CD4-positive, alpha-beta T cell treated with Interleukin-17A for 1 hour (primary cell): Measurements from ENCODE around the gene LRRK1.

Source experiments
- DNase-seq: peaks from one replicate; pipeline ENCODE4 v3.0.0-alpha.2; 2020

The LRRK1 gene, protein sequence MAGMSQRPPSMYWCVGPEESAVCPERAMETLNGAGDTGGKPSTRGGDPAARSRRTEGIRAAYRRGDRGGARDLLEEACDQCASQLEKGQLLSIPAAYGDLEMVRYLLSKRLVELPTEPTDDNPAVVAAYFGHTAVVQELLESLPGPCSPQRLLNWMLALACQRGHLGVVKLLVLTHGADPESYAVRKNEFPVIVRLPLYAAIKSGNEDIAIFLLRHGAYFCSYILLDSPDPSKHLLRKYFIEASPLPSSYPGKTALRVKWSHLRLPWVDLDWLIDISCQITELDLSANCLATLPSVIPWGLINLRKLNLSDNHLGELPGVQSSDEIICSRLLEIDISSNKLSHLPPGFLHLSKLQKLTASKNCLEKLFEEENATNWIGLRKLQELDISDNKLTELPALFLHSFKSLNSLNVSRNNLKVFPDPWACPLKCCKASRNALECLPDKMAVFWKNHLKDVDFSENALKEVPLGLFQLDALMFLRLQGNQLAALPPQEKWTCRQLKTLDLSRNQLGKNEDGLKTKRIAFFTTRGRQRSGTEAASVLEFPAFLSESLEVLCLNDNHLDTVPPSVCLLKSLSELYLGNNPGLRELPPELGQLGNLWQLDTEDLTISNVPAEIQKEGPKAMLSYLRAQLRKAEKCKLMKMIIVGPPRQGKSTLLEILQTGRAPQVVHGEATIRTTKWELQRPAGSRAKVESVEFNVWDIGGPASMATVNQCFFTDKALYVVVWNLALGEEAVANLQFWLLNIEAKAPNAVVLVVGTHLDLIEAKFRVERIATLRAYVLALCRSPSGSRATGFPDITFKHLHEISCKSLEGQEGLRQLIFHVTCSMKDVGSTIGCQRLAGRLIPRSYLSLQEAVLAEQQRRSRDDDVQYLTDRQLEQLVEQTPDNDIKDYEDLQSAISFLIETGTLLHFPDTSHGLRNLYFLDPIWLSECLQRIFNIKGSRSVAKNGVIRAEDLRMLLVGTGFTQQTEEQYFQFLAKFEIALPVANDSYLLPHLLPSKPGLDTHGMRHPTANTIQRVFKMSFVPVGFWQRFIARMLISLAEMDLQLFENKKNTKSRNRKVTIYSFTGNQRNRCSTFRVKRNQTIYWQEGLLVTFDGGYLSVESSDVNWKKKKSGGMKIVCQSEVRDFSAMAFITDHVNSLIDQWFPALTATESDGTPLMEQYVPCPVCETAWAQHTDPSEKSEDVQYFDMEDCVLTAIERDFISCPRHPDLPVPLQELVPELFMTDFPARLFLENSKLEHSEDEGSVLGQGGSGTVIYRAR (N-terminal part only)

DNA sequence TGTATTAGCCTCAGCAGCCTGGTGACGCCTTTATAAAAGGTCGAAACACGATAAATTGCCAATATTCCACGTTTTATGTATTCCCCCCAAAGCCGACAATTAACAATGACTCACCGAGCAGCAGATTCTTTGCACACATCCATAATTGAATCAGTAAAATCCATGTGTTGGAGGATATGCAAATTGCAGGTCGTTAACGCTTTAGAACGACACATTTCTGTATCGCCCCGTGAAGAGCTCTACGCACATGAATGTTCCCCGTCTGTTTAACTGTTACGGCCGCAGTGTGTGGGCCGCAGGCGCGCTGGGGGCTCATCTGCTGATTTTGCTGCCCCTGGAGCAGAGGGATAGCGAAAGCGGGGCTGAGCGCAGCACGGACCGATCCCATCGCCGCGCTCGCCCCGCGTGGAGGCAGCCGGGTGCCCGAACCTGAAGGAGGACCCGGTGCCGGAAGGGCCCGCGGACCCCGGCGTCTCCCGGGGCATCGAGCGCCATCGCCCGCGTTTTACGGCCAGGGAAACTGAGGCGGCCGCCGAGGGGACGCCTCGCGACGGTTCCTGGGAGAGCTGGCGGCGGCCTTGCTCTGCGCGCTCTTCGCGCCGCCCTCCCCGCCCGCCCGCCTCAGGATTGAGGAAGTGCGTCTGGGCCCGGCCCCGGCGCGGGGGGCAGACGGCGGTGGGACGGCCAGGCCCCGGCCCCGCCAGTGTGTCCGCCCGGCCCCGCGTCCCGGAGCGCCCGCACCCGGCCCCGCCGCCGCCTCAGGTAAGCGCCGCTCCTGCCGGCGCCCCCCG, at the start of gene LRRK1:
Gene LRRK1, plus strand, starts transcription at position 668 of the 791 bp plus-strand sequence. CDS start 5,276 bp downstream, outside the sequence.
- no peak for DNase-seq

DNA sequence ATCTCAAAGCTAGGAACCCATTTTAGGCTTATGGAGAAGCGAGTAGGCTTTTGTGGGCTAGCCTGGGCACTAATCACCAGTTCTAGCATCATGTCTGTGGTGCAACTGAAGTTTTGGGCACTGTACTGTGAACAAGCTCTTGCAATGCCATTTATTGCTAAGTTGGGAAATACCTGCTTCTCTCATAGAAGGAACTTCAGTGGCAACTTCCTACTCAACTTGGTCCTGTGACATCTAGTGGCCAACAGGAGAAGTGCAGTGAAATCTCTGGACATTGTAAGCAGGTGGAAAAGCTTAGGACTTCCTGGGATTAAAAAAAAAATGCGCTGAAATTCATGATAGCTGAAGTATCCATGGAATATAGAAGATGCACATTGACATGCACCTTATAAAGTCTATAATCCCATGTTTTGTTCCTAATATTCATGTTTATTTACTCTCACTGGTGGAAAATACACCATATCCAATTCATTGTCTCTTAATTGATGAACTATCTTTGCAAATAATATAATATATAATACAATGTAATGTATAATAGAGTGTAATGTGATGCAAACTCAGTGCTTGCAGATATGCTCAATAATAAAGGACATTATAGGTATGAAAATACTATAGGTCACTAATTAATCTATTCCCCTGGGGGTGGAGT, 46.0 kb upstream of the LRRK1 start:
- DNase-seq, result peak; percentile 65

DNA sequence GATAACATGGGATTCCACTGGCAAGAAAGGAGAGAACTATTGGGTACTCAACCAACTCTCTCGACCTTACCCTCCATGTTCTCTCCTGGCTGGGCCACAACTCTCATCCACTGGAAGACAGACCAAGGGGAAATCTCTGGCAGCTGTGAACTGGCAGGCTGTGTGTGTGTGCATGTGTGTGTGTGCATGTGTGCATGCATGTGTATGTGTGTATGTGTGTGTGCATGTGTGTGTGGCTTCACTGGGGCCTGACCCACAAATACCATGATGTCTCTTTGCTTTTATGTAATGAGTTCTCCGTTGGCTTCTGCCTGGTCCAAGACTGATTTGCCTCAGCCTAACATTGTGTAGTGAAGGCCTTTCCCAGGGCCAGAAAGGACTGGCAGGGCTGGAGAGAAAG, 43.7 kb upstream of the LRRK1 start:
- DNase-seq, result no peak

DNA sequence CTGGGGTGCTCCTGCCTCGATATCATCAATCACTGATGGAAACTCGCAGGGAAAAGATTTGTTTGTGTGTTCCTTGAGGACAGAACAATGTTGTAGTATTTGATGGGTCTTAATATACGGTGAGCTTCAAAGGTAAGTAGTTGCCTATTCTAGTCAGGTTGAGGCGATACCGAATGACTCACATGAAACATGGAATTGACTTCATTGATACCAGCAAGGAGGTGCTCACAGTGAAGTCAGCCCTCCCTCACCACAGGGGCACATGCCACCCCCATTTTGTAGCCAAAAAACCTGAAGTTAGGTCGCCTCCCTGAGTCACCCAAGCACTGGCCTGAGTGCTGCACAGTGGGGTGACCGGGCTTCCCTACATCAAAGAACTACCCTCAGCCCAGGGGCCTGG, 43.2 kb upstream of the LRRK1 start:
- DNase-seq, result no peak

DNA sequence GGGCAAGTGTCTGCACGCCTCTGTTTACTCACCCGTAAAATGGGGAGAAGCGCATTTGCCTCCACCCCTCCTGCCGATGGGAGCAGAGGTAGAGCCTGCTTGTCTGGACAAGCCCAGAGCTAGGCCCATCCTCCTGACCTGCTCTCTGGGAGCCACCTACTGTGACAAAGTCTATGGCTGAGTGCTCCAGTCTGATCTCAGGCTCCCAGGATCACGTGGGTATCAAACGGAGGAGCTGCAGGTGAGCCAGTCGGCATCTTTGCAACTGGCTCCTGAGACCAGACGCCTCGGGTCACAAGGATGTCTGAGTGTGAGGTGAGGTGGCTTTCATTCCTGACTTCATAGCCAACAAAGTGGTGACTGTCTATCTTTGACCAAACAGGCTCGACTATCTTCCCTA, 41.6 kb upstream of the LRRK1 start:
- DNase-seq, result no peak

DNA sequence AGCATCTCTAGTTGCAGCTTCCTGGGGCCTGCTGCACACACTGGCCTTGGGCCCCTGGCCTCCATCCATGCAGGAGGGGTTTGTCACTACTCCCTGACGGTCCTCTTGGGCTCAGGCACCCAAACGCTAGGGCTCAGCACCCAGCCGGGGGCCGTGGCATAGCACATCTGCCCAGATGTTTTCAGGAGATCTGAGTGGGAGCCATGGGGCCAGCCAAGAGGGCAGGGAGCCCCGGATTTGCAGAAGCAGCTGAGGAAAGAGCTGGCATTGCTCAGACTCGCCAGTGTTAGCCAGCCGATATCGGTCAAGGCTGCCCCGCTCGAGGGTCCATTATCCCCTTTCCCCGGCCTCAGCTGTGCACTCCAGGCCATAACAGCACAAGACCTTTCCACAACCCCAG, 41.0 kb upstream of the LRRK1 start:
- DNase-seq, result no peak

DNA sequence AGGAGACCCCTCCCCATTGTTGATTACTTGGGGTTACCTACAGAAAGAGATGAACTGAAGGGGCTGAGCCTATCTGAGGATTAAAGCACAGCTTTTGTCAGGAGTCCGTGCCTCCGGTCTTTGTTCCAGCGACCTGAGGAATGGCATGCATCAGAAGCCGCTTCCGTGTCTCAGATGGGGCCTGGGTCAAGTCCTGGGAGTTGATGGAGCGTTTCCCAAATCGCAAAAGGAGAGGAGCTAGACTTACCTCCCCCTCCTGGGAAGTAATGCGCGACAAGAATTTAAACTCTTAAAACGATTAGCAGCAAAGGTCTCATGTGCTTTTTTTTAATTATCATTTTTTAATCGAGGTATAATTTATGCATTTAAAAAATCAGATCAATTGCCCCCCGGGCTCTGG, 40.5 kb upstream of the LRRK1 start:
- no peak for DNase-seq

DNA sequence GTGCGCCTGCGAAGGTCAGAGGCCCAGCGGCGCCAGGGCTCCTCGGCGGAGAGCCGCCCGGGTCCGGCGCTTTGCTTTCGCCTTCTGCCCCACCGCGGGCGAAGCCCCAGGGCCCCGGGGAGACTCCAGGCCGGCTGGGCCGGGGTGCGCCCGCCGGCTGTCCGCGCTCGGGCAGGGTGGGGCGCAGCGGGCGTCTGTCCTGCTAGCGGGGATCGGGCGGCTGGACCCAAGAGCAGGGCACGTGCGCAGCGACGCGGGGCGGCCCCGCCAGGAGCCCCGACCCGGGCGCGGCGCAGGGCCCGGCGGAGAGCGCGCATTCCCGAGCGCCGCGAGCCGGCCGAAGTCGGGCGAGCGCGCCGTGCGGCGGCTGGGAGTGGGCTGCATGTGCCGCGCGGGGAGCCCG, 40.1 kb upstream of the LRRK1 start:
- no peak for DNase-seq

DNA sequence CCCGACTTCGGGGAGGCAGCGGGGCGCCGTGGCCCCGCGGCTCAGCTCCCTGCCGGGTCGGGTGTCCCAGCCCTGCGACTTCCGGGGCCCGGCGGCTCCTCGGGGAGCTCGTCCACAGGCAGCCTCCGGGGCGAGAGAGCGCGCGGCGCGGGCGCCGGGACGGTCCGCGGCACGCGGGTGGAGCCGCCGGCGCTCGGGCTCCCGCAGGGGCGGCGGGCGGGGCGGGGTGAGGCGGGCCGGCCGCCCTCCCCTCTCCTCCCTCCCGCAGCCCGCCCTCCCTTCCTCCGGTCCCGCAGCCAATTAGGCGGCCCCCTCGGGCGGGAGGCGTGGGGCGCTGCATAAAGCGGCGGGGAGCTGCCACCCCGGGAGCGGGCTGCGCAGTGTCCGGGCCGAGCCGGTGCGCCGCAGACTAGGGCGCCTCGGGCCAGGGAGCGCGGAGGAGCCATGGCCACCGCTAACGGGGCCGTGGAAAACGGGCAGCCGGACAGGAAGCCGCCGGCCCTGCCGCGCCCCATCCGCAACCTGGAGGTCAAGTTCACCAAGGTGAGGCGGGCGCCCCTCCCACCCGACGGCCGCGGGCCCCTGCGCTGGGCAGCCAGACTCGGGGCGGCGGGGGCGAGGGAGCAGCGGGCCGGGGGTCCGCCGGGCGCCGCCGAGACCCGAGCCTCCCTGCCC, 39.6 kb upstream of the LRRK1 start, which contains the start of gene ALDH1A3:
Gene ALDH1A3, plus strand, starts transcription at position 368 of the 675 bp plus-strand sequence. Its CDS starts 77 bp downstream, at position 445.
- no peak for DNase-seq

DNA sequence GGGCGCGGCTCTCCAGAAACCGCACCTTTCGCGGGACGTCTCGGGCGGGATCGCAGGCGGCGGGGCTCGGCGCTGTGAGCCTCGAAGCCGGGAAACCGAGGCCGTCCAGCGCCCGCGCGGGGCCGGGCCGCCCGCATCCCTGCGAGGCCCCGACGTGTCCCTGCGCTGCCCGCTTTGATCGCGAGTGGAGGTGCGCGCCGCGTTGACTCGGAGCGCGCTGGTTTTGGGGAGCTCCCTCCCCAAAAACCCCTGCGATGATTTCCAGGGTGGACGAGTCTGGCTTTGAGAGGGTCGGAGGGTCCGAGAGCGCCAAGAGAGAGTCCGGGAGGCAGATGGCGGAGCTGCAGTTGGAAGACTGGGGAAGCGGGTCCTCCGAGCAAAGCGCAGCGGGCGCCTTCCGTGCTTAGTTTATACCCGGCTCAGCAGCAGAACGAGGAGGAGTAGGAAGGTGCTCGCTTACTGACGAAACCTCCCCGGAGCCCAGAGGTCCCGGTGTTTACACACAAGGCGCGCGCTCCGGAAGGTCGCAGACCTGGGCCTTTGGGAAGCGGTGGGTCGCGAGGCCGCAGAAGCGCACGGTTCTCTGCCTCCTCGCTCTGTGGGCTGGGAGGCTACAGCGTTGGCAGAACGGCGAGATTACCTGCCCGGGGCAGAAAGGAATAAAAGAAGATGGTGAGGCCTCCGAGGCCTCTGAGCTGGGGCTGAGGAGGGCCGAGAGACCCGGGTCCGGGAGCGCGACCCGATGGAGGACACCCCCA, 38.8 kb upstream of the LRRK1 start:
- DNase-seq, result no peak

DNA sequence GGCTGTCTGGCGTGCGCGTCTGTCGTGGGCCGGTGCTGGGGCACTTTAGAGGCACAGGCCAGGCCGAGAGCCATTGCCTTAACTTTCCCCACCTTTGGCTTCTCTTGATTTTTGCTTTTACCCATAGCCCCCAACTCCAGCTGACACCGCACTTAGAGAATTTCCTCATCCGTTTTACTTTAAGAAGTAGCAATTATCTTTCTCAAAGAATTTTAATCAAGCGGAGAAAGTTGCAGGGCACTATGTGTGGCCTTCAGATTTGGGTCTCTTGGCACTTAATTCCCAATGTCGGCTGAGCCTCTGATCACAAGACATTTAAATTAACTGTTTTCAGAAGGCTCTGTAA, 38.3 kb upstream of the LRRK1 start:
- DNase-seq, result no peak

DNA sequence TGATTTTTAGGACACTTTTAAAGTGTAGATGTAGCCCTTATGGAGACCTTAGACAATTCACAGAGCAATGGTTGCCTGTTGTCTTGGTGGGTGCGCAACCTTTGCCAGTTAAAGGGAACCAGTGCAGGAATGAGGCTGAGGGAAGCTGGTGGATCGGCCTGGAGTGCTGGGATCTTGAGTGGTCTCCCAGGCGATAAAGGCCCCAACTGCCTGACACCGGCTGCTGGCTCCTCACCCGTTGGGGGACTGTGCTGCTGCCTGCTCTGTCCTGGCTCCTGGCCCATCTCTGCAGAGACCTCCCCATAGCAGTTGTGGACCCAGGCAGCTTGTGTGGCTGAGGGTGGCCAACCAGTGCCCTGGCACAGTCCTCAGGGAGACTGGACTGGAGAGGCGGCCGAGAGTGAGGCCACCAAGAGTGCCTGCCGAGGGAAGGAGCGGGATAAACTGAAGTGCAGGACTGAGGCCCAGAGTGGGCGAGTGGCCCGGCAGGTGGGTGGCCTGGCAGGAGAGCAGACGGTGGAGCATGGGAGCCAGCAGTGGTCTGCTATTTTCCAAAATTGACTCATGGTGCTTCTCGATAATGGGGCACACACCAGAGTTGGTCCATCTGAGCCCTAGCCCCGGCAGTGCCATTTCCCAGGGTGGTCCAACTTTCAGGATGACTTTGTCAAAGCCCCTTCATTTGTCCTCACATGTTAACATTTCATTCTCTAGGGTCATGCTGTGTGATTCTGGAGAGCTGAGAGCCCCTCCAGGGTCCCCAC, 37.4 kb upstream of the LRRK1 start:
- no peak for DNase-seq

DNA sequence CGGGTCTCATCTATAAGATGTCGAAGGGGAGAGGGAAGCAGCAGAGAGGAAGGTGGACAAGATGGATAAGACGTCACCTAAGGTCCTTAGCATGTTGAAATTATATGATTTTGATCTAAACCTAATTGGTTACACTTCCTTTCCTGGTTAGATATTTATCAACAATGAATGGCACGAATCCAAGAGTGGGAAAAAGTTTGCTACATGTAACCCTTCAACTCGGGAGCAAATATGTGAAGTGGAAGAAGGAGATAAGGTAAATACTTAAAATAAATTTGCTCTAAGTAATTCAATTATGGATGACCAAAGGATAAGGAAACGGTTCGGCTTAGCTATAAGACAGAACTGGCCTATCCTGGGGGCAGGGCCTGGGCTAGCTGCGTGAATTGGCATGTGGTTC, 34.0 kb upstream of the LRRK1 start:
- no peak for DNase-seq

DNA sequence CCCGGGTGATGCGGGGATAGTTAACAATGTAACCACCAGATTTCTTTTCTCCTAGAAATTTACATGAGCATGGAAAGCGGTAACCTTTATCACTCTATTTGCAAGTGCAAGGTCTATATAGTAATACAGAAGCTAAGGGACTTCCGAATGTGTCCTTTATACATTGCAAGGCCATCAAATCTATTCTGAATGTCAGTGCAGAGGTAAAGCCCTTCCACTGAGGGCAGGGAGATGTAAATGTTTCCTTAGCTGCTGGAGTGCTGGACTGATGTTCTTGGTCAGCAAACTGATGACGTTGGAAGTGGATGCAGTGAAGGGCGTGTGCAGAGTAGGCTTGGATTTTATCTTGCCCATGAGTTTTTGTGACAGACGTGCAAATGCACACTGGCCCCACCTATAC, 33.3 kb upstream of the LRRK1 start:
- no peak for DNase-seq

DNA sequence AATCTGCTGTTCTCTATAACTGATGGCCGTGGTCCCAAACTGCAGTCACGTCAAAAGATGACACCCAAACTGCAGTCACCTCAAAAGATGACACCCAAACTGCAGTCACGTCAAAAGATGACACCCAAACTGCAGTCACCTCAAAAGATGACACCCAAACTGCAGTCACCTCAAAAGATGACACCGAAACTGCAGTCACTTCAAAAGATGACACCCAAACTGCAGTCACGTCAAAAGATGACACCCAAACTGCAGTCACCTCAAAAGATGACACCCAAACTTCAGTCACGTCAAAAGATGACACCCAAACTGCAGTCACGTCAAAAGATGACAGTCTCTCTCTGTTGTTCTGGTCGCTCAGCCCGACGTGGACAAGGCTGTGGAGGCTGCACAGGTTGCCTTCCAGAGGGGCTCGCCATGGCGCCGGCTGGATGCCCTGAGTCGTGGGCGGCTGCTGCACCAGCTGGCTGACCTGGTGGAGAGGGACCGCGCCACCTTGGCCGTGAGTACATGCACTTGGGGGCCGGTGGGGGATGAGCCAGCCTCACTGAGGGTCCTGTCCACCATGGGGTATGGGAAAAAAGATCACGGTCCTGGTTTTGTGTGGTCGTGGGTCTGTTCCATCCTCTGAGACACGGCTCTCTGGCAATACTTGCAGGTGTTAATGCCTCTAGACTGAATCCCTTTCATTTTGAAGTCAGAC, 31.8 kb upstream of the LRRK1 start:
- DNase-seq, result no peak

DNA sequence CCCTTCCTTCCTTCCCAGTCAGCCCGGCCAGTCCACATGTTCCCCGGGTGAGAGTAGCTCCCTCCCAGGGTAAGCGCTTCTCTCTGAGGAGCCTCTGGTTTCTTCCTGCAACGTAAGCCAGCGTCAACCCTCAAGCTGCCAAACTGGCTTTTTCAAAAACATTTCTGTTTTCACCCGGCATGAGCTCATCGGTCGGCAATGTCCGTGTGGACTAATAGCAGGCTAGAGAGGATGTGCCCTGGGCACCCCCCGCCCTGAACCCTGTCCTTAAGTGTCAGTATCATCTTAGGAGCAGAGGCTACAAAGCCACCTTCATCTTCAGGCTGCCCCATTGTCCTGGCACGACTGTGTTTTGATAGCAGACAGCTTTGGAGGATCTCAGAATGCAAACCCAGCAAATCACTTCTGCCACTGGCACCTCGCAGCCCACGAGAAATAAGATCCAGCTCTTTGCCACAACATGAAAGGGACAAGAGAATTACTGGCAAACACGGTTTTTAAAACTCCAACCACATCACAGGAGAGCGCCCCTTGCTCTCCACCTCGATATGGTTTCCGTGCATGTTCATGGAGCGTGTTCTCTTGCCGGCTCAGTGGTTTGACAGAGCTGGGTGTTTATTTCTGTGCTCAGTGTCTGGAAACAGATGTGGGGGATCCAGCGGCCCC, 29.6 kb upstream of the LRRK1 start:
- DNase-seq, result no peak

DNA sequence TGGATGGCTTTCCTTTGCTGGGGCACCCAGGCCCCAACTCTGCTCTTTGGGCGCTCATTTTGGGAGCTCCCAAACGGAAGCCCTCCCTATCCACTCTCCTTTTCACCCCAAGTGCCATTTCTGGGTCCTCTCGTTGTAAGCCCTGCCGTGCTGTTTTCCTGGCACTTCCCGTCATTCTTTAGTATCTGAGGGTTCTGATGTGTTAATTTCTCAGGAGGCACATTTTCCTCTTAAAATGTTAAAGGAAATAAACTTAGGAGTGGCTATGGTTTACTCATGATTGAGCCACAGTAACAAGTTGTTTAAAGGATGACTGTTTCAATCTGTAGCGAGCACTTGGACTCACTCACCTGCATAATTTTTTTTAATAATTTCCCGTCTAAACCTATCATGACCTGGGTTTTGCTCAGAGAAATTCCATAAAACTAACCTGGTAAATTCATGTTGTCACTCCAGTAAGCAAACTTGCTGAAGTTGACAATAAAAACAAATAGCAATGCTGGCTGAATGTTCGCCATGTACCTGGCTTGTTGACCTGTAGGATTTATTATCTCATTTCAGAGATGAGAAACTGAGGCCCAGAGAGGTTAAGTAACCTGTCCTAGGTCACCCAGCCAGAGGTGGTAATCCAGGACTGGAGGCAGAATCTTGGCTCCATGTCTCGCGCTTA, 29.0 kb upstream of the LRRK1 start:
- DNase-seq, result no peak

DNA sequence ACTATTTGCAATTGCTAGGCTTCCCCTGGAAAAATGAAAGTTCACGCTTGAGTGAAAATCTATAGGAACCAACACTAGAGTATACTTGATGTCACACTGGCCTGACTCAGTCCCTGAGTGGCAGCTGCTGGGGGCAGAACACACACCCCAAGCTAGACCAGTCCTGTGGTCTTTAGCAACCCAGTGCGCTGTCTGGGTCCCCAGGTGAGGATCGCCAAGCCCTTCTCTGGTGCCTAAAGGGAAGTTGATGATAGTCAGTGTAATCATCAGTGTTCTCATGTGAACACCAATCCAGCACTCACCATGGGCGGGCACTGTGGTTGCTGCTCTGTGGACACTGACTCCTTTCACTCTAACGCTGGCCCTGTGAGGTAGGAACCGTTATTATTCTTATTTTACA, 28.3 kb upstream of the LRRK1 start:
- DNase-seq, result no peak
